OCI-LY7 (cell line): ENCODE measurements around the gene FBLN2. TPM values are rescaled to one million over a fixed set of nuclear protein-coding genes. Genes with fewer than 3 reads are reported as not detected.

Experiments used
- BruUV-seq: library from RNA; stranded (reverse); fragments of 400-500 nt; replicated peaks from 2 replicates; lab custom pipeline; 2021; lab: Mats Ljungman, UMichigan
- CTCF ChIA-PET: fragments of 300-600 bp; sonication (Branson Sonifier 250); formaldehyde crosslinking; loops from one replicate; lab custom pipeline; 2022; ENCODE audit warnings: antibody characterized with exemption; ENCODE audit not compliant: unreplicated experiment; lab: Charles Lee
- POLR2A ChIA-PET: fragments of 300-600 bp; sonication (Branson Sonifier 250); formaldehyde crosslinking; loops from one replicate; lab custom pipeline; 2022; ENCODE audit warnings: antibody characterized with exemption; lab: Charles Lee
- DNase-seq: peaks from one replicate; pipeline ENCODE4 v3.0.0-alpha.2; 2015; ENCODE audit warnings: low spot score
- H2AFZ ChIP-seq: fragments of 200-600 bp; sonication (generic), shearing (Covaris generic); 2 replicates; pipeline ENCODE4 v1.6.1; 2014; ENCODE audit warnings: mild to moderate bottlenecking, antibody characterized with exemption, low read length, moderate library complexity
- H3K27ac ChIP-seq: fragments of 200-600 bp; sonication (generic); 2 replicates; pipeline ENCODE4 v1.5.1; 2014; ENCODE audit warnings: mixed run types, low read depth, mild to moderate bottlenecking, moderate library complexity, low read length, inconsistent platforms; ENCODE audit not compliant: poor library complexity, severe bottlenecking
- H3K36me3 ChIP-seq: fragments of 200-600 bp; sonication (generic); 2 replicates; pipeline ENCODE4 v1.6.1; 2014; ENCODE audit warnings: mild to moderate bottlenecking, antibody characterized with exemption, low read length, moderate library complexity, mixed read lengths; ENCODE audit not compliant: insufficient read depth
- H3K4me1 ChIP-seq: fragments of 200-600 bp; sonication (generic); 2 replicates; pipeline ENCODE4 v1.5.1; 2014; ENCODE audit warnings: mild to moderate bottlenecking, low read length; ENCODE audit not compliant: insufficient read depth, poor library complexity, severe bottlenecking
- H3K4me2 ChIP-seq: fragments of 200-600 bp; sonication (generic); 2 replicates; pipeline ENCODE4 v1.6.1; 2014; ENCODE audit warnings: mild to moderate bottlenecking, low read length
- H3K4me3 ChIP-seq: fragments of 200-600 bp; sonication (generic); 2 replicates; pipeline ENCODE4 v1.5.1; 2014; ENCODE audit warnings: mild to moderate bottlenecking, low read depth, low read length; ENCODE audit not compliant: poor library complexity, severe bottlenecking
- H3K79me2 ChIP-seq: fragments of 200-600 bp; sonication (generic); 2 replicates; pipeline ENCODE4 v1.6.1; 2016; ENCODE audit warnings: low read depth, mild to moderate bottlenecking, low read length, moderate library complexity, mixed read lengths; ENCODE audit not compliant: insufficient read depth
- H3K9me2 ChIP-seq: fragments of 200-600 bp; sonication (generic); 2 replicates; pipeline ENCODE4 v1.6.1; 2016; ENCODE audit warnings: mild to moderate bottlenecking, low read length, mixed read lengths; ENCODE audit not compliant: insufficient read depth
- H3K9me3 ChIP-seq: fragments of 200-600 bp; sonication (generic); 2 replicates; pipeline ENCODE4 v1.6.1; 2014; ENCODE audit warnings: mild to moderate bottlenecking, mixed run types, low read length, mixed read lengths
- H4K20me1 ChIP-seq: fragments of 200-600 bp; sonication (generic); 2 replicates; pipeline ENCODE4 v1.6.1; 2014; ENCODE audit warnings: mild to moderate bottlenecking, antibody characterized with exemption, low read length, moderate library complexity, mixed read lengths; ENCODE audit not compliant: insufficient read depth
- CTCF ChIP-seq: fragments of 200-600 bp; sonication (generic); conservative IDR thresholded peaks from 2 replicates; pipeline ENCODE4 v1.5.1; 2014; ENCODE audit warnings: mild to moderate bottlenecking, antibody characterized with exemption, low read length, moderate library complexity, mixed read lengths
- EZH2phosphoT487 ChIP-seq: fragments of 200-600 bp; sonication (generic); IDR thresholded peaks from 2 replicates; pipeline ENCODE4 v1.6.1; 2018; ENCODE audit warnings: low read depth, borderline replicate concordance, mild to moderate bottlenecking, mixed run types, antibody characterized with exemption, low read length, moderate library complexity, mixed read lengths
- intact Hi-C: fragments of 100-400 bp; cut with micrococcal nuclease; formaldehyde crosslinking; loops from one replicate; pipeline ENCODE4 v1.10.0; 2022; ENCODE audit not compliant: unreplicated experiment
- total RNA-seq, 2 experiments: library from RNA; depleted of rRNA in 1 of 2; stranded (reverse); fragments of >200 nt in 1 of 2; shearing (Covaris generic) in 1 of 2; gene quantifications; 2 replicates each; pipeline ENCODE4 v1.2.3, GENCODE V29; 2014 to 2022

FBLN2 gene
- total RNA-seq, 2 experiments from 2014 or later, result not detected

GRCh38 chr3:13574083-13574797 is 25.3 kb downstream of the FBLN2 start:
- Histone ChIP-seq H3K79me2 (no peaks in the 10 kb centered on the region), H3K4me3 (no peak overlapping the region), H2AFZ (no peak overlapping the region), H3K4me2 (no peak overlapping the region), H3K4me1 (no peaks in the 10 kb centered on the region), H3K27ac (no peak overlapping the region), H3K36me3 (no peaks in the 10 kb centered on the region), H4K20me1 (no peaks in the 10 kb centered on the region), H3K9me2 (no peaks in the 10 kb centered on the region), H3K9me3 (no peaks in the 10 kb centered on the region)
- ChIA-PET POLR2A (no interaction called here), CTCF (no interaction called here)
- no TSS peak for BruUV-seq
- DNase-seq, result no peak
- intact Hi-C loops, result no loop called here
- TF ChIP-seq CTCF (no peak), EZH2phosphoT487 (no peak)

- Histone ChIP-seq H3K4me2 (no peak overlapping the region), H4K20me1 (no peaks in the 10 kb centered on the region), H3K79me2 (no peaks in the 10 kb centered on the region), H3K9me3 (no peaks in the 10 kb centered on the region), H3K36me3 (no peaks in the 10 kb centered on the region), H3K9me2 (no peaks in the 10 kb centered on the region), H3K27ac (no peak overlapping the region), H3K4me1 (no peaks in the 10 kb centered on the region), H2AFZ (no peak overlapping the region), H3K4me3 (no peak overlapping the region)
- ChIA-PET CTCF (no interaction called here), POLR2A (no interaction called here)
- TF ChIP-seq EZH2phosphoT487 (no peak), CTCF (no peak)
- no TSS peak for BruUV-seq
- no peak for DNase-seq
- intact Hi-C loops, result no loop called here
Observed at GRCh38 chr3:13574798-13575451, 26.0 kb downstream of the FBLN2 start.
